Thyroid gland (tissue), 4 donors: Measurements from ENCODE around the gene CYP11A1.

Source experiments
- CTCF ChIP-seq, 6 experiments: fragments of 200-600 bp in 3 of 6; fragments of 450-650 bp in 3 of 6; sonication (generic) in 3 of 6; IDR thresholded peaks; one replicate each; pipeline ENCODE4 v1.5.1; 2016 to 2019; ENCODE audit warnings: antibody characterized with exemption in 6 of 6, mild to moderate bottlenecking in 2 of 6, inconsistent platforms in 1 of 6, moderate library complexity in 1 of 6
- POLR2A ChIP-seq, 2 donors: fragments of 450-650 bp; IDR thresholded peaks; one replicate each; pipeline ENCODE4 v1.6.1; 2017; ENCODE audit warnings: antibody characterized with exemption in 2 of 2, mild to moderate bottlenecking in 2 of 2, moderate library complexity in 1 of 2

GRCh38 chr15:74319596-74320351 lies 47.7 kb downstream of the CYP11A1 start:
- TF ChIP-seq CTCF (IDR thresholded peaks at IDR 0.05) = no peak
- TF ChIP-seq POLR2A (IDR thresholded peaks at IDR 0.05) = no peak
